ENCODE data around the gene CD300LD.
A peak's percentile ranks its signal among the peaks of the same experiment; 100 is the strongest.

CD300LD gene

DNA sequence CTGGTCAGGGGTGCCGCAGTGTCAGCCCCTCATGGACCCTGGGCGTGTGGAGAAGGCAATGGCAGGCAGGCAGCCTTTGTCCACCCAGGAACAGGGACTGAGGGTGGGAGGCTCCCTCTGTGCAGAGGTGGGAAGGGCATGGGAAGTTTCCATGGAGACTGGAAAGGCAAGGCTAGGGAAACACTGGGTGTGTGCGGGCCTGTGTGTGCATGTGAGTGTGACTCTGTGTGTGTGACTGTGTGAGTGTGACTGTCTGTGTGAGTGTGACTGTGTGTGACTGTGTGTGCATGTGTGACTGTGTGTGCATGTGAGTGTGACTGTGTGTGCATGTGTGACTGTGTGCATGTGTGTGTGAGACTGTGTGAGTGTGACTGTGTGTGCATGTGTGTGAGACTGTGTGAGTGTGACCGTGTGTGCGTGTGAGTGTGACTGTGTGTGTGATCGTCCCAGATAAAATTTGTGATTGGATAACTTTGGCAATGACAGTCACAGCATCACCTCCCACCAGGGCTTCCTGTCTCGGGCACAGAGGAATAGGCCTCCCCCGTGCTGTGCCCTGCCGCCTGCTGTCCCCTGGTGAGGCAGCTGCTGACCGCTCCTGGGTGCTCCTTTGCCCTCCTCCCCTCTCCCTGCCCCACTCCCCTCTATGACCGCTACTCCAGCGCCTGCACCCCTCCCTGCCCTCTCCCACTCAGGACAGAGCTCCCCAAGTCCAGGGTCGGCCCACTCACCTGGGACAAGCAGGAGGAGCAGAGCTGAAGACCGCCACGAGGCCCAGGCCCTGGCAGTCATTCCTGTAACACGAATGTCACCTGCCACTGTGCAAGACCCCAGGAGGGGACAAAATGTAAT, 46.9 kb downstream of the CD300LD start (continued):
- TF ChIP-seq, protein P1, sequence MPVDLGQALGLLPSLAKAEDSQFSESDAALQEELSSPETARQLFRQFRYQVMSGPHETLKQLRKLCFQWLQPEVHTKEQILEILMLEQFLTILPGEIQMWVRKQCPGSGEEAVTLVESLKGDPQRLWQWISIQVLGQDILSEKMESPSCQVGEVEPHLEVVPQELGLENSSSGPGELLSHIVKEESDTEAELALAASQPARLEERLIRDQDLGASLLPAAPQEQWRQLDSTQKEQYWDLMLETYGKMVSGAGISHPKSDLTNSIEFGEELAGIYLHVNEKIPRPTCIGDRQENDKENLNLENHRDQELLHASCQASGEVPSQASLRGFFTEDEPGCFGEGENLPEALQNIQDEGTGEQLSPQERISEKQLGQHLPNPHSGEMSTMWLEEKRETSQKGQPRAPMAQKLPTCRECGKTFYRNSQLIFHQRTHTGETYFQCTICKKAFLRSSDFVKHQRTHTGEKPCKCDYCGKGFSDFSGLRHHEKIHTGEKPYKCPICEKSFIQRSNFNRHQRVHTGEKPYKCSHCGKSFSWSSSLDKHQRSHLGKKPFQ (tag by site-specific recombination; IDR thresholded peaks at IDR 0.05), result peak; percentile 66; the same call in 1 of the 2 replicates
- TF ChIP-seq ZNF621 (tag by site-specific recombination; IDR thresholded peaks at IDR 0.05) (0 out of 2 replicates have a peak, but pooled peaks have one; percentile 62), ZFP69B (tag by site-specific recombination; IDR thresholded peaks at IDR 0.05) (no peak), ZNF585B (tag by site-specific recombination; IDR thresholded peaks at IDR 0.05) (no peak), RBAK (tag by site-specific recombination; IDR thresholded peaks at IDR 0.05) (no peak), ZNF404 (tag by site-specific recombination; IDR thresholded peaks at IDR 0.05) (no peak), ZSCAN4 (tag by site-specific recombination; IDR thresholded peaks at IDR 0.05) (peak; percentile 96), ZNF426 (tag by site-specific recombination; IDR thresholded peaks at IDR 0.05) (no peak), ZNF23 (tag by site-specific recombination; IDR thresholded peaks at IDR 0.05; ENCODE audit: borderline replicate concordance) (no peak), ZNF311 (tag by site-specific recombination; IDR thresholded peaks at IDR 0.05; ENCODE audit: borderline replicate concordance) (0 out of 2 replicates have a peak, but pooled peaks have one; percentile 42)

GRCh38 chr17:74543891-74544760, 48.0 kb downstream of the CD300LD start:
- TF ChIP-seq ZNF660 (tag by site-specific recombination; IDR thresholded peaks at IDR 0.05) (no peak), ZXDB (tag by site-specific recombination; IDR thresholded peaks at IDR 0.05) (no peak), ZNF202 (tag by site-specific recombination; IDR thresholded peaks at IDR 0.05; ENCODE audit: borderline replicate concordance) (no peak), GLIS1 (tag by site-specific recombination; IDR thresholded peaks at IDR 0.05) (no peak), ZBTB20 (tag by site-specific recombination; IDR thresholded peaks at IDR 0.05) (no peak), ZNF157 (tag by site-specific recombination; IDR thresholded peaks at IDR 0.05) (no peak), ZNF776 (tag by site-specific recombination; IDR thresholded peaks at IDR 0.05; ENCODE audit: borderline replicate concordance) (no peak), ZNF433 (tag by site-specific recombination; IDR thresholded peaks at IDR 0.05; ENCODE audit: low read depth) (no peak), ZNF791 (tag by site-specific recombination; IDR thresholded peaks at IDR 0.05) (no peak), SCRT2 (tag by site-specific recombination; IDR thresholded peaks at IDR 0.05) (no peak), ZNF549 (tag by site-specific recombination; IDR thresholded peaks at IDR 0.05) (no peak), ZFP69B (tag by site-specific recombination; IDR thresholded peaks at IDR 0.05) (no peak)
- no peak overlapping the region for H3K4me3 ChIP-seq (ENCODE audit: low read depth, low read length)
- no peak overlapping the region for H3K27ac ChIP-seq (ENCODE audit: extremely low read depth, low read depth, low read length)
- ChIA-PET POLR2A (no interaction called here), CTCF (interaction anchor here (0.5 to 0.7 kb wide), 2 partner anchors 25 to 87 kb away, joined by 3 read pairs; no protein-coding TSS in a partner anchor)
- no peaks in the 10 kb centered on the region for H3K4me1 ChIP-seq (ENCODE audit: control insufficient read depth, insufficient read depth, low read length)
- H3K9me3 ChIP-seq (ENCODE audit: control insufficient read depth, insufficient read depth, low read depth, low read length), result no peaks in the 10 kb centered on the region
- no peaks in the 10 kb centered on the region for H3K36me3 ChIP-seq (ENCODE audit: control insufficient read depth in 2 of 2, insufficient read depth in 1 of 2, low read length in 2 of 2)

Measured in HEK293 (cell line).